NCI-H2081 treated with DMSO at 0.1 percent for 48 hours (cell line): ENCODE results near the gene BRD2.

Experiments used
- DNase-seq: peaks from one replicate; lab custom pipeline; 2025; lab: John Stamatoyannopoulos, UW

BRD2 gene

DNA sequence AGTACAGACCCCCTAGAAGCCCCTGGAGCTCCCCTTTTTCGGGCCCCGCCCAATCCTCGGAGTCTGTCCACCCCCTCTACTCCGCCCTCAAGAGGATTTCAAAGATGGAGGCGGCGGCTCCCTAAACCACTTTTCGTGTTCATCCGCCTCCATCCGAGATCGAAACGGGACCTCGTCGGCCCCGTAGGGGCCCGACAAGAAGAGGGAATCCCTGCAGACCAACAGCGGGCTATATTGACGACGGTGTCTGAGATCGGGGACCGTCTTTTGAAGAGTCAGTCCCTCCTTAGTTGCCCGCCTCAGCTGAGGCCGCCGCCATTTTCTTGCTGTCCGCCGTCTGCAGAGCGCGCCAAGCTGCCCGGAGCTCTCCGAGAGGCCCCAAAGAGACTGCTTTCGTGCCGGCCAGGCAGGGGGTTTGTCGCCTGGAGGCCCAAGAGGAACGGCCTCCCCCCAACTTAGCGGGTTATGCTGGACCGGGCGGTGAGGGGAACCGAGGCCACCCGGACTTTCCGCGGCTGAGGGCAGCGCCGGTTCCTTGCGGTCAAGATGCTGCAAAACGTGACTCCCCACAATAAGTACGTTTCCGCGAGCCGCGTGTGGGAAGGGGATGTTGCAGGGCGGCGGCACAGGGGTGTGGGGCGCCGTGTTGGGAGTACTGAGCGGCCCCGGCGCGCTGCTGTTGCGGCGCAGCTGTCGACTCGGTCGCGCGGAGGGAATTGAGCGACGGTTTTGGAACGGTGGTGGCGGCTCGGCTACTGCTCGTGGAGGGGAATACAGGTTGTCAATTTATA is 4.2 kb downstream of the BRD2 start:
- no peak for DNase-seq

DNA sequence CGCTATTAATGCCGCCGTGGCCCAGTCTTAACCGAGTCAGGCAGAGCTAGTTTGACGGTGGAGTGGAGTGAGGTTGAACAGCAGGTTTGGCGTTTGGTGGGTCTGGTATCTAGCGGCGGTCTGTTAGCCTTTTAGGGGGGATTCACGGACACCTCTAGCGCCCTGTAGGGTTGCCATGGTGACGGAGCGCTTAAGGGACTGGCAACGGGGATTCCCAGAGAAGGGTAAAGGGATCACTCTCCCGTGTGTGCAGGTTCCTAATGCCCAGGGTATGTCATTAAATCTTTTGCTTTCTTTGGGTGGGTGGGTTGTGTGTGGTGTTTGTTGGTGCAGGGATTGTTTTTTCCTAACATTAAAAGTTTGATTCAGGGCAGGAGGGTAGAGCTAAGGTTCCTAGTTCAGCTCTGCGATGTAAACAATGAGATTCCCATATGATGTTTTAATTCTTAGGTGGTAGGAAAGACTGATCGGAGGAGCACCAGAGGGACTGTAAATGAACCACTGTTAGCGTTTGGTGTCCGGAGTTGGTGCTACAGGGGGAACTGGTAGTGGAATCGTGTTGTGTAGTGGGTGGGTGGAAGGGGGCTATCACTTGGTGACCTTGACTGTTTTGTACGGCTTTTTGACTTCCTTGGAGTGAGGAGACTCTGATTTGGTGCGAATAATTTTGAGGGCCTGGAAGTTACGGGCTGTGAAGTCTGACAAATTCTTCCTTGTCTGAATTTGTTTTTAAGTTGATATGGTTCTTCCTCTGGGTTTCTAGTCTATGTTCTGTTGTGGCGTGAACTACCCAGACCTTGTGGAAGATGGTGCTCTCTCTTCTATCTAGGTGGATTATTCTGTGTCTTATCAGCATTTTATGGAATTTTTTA is 5.0 kb downstream of the BRD2 start:
- DNase-seq: no peak

DNA sequence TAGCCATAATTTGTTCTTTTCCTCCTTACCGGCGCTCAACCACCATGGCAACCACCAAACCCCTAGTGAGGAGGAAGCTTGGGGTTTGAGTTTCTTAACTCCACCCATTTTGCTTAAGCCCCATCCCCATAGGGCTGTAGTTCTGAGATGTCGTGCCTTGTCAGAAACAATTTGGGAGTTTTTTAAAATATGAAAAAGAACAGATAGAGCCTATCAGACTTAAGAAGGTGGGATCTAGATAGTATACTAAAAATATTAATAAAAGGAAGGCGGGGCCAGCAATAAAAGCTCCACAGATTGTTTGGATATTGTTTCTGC is 5.6 kb downstream of the BRD2 start:
- no peak for DNase-seq

- DNase-seq: no peak
These were observed 6.3 kb downstream of the BRD2 start for GRCh38 chr6:32974541-32975308.

DNA sequence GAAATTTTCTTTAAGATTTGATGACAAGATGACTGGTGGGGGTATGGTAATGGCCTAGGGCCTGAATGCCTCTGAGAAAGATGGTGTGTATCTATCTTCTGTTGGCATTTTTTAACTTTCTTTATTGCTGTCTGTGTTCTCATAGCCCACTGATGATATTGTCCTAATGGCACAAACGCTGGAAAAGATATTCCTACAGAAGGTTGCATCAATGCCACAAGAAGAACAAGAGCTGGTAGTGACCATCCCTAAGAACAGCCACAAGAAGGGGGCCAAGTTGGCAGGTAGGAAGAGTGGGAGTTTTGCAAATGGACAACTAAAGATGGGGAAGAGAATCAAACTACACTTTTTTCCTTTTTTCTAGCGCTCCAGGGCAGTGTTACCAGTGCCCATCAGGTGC is 7.5 kb downstream of the BRD2 start:
- DNase-seq: no peak

- no peak for DNase-seq
These were observed 8.1 kb downstream of the BRD2 start for GRCh38 chr6:32976334-32977069.

DNA sequence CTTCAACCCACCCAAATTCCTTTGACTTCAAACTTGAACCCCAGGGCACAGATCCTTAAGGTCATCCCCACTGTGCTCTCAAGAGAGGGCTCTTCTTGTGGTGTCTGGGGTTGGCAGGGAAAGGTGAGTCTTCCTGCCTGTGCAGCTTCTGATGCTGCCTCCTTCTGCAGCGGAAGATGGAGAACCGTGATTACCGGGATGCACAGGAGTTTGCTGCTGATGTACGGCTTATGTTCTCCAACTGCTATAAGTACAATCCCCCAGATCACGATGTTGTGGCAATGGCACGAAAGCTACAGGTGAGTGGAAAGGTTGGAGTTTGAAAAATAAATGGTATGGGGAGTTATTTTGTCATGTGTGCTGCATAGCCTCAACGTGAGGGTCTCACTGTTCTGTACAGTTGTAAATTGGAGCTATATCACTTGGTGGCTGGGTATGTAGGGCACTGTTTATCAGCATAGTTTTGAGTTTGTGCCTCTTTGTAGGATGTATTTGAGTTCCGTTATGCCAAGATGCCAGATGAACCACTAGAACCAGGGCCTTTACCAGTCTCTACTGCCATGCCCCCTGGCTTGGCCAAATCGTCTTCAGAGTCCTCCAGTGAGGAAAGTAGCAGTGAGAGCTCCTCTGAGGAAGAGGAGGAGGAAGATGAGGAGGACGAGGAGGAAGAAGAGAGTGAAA is 9.0 kb downstream of the BRD2 start:
- DNase-seq: no peak

- no peak for DNase-seq
These were observed 9.5 kb downstream of the BRD2 start for GRCh38 chr6:32977953-32978324.

GRCh38 chr6:32979720-32980487 is 11.5 kb downstream of the BRD2 start:
- DNase-seq: no peak

DNA sequence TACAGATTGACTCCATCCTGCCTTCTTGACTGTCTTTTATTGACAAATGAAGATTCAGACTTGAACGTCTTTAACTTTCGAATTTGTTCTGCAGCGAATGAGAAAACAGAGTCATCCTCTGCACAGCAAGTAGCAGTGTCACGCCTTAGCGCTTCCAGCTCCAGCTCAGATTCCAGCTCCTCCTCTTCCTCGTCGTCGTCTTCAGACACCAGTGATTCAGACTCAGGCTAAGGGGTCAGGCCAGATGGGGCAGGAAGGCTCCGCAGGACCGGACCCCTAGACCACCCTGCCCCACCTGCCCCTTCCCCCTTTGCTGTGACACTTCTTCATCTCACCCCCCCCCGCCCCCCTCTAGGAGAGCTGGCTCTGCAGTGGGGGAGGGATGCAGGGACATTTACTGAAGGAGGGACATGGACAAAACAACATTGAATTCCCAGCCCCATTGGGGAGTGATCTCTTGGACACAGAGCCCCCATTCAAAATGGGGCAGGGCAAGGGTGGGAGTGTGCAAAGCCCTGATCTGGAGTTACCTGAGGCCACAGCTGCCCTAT is 12.2 kb downstream of the BRD2 start:
- no peak for DNase-seq

GRCh38 chr6:32982084-32982701 is 13.8 kb downstream of the BRD2 start:
- DNase-seq: no peak

DNA sequence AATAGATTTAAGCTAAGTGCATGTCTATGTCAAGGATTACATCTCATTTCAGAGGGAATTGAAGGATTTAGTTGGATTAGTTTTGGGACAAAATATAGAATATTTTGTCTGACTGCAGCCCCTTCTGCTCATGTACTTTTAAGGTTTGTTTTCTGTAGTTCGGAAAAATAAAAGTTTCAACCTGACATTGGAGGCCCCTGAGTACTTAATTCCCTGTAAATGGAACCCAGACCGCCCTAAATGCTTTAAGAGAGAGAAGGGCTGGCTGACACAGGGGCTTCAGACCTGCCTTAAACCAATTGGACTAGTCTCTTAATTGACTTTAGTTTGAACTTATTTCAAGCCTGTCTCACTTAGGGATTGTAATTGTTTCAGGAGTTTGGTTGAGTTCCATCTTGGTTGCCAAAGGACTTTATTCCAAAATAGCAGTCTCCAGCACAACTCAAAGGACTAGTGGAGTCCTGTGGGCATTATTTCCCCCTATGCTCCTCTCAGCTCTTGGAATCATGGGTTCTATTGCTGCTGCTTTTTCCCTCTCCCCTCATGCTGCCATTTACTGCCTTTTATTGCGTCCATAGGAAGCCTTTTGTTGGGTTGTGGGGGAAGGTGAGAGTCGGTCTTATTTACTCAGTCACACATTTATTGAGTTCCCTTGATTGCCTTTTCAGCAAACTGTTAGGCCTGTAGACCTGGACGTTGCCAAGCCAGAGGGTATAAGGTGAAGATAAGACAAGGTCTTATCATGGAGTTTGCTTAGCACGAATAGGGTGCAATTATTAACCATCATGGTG is 14.5 kb downstream of the BRD2 start:
- DNase-seq: no peak

DNA sequence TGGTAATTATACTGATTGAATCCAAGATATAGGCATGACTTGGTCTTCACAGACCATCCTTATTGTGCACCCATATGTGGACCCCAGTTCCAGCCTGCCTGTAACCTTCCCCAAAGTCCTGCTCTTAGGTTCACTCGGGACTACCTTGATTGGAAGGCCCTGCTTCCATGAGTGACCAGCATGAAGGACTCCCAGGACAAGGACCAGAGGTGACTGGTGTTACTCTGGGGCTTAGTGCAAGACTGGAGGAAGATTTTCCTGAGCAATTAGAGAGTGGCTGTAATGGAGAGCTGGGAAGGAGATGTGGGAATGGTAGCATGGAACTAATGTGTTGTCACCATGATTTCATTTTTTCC is 15.1 kb downstream of the BRD2 start:
- DNase-seq: no peak

DNA sequence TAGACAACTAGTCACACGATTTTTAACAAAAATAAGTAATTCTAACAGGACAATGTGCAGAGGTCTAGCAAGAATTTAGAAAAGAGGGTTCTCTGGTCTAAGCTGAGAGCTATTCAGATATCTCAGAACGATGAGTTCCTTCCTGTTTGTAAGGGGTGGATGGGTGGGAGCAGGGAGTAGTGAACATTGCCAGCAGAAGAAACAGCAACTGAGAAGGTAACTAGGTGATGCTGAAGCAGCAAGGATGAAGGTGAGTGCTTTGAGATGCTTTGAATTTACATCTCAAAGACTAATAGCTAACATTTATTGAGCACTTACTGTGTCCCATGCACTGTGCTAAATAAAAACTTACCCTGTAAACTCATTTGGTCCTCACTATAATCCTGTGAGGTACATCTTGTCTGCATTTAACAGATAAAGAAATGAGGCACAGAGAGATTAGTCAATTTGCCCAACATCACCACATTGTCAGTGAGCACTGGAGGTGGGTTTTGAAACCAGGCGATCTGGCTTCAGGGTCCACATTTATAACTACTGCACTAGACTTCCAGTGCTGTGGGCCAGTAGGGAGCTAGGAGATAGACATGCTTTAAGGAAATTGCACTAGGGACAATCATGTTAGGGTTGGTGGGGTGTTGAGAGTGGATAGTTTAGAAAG is 15.7 kb downstream of the BRD2 start:
- no peak for DNase-seq

DNA sequence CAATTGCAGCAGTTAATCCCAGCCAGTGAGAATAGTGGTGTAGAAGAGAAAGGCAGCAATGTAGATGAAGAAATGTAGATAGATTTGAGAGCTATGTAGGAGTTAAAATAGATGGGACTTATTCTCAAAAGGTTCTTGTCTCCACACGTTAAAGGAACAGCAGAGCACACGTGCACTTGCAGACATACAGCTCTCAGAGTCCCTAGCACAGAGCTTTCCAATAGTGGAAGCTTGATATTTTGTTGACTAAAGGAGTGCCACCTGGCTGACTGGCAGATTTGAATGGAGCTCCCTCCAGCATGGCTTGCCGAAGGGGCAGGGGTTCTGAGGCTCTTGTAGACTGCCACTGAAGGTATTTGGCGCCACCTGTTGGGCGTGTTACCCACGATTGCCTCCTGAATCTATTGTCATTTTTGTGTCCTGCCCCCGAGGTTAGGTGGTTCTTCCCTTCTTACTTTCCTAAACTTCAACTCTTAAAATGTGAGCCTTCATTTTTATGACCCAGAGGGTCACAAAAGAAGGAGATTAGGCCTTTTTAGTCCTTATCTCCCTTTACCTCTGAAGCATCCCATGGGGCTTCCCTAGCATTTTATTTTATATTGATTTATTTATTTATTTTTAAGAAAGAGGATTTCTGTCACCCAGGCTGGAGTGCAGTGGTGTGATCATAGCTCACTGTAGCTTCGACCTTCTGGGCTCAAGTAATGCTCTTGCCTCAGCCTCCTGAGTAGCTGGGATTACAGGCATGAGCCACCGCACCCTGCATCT is 16.4 kb downstream of the BRD2 start:
- DNase-seq: peak; percentile 72

GRCh38 chr6:32989368-32989767 is 21.0 kb downstream of the BRD2 start:
- DNase-seq: no peak

DNA sequence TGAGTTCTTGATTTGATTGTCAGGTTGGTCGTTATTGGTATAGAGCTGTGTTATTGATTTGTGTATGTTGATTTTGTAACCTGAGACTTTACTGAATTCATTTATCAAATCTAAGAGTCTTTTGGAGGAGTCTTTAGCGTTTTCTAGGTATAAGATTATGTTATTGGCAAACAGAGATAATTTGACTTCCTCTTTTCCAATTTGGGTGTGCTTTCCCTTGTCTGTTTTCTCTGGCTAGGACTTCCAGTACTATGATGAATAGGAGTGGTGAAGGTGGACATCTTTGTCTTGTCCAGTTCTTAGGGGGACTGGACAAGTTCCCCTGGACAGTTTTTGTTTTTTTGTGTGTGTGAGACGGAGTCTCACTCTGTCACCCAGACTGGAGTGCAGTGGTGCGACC is 23.6 kb downstream of the BRD2 start:
- no peak for DNase-seq
